H1 (cell line): ENCODE results near the gene COQ7. TPM values are rescaled to one million over a fixed set of nuclear protein-coding genes. Genes with fewer than 3 reads are reported as not detected.

Experiments used
- CTCF ChIA-PET: fragments of 300-600 bp; sonication (Branson Sonifier 250); formaldehyde crosslinking; loops from one replicate; lab custom pipeline; 2021; ENCODE audit not compliant: partially characterized antibody; lab: Charles Lee
- POLR2A ChIA-PET: fragments of 300-600 bp; sonication (Branson Sonifier 250); formaldehyde crosslinking; loops from one replicate; lab custom pipeline; 2021; ENCODE audit warnings: inconsistent platforms; ENCODE audit not compliant: partially characterized antibody; lab: Charles Lee
- DNase-seq, 2 experiments: peaks; one replicate each; pipeline versions ENCODE4 v3.0.0 to v3.0.0-alpha.2; 2010 to 2022; ENCODE audit warnings: low spot score in 2 of 2, low read depth in 1 of 2, mixed read lengths in 1 of 2
- FAIRE-seq: peaks from 2 replicates; lab custom pipeline; 2011; peaks lifted over from hg19 to GRCh38; lab: Jason Lieb, UNC
- H2AFZ ChIP-seq: 2 replicates; pipeline ENCODE4 v1.8.1; 2012; ENCODE audit warnings: low read length, inconsistent platforms
- H2AK5ac ChIP-seq: 2 replicates; pipeline ENCODE4 v1.6.1; 2013; ENCODE audit warnings: low read depth, low read length
- H2BK120ac ChIP-seq: replicated peaks from 2 replicates; pipeline ENCODE3; 2013; ENCODE audit warnings: low read depth, low read length, inconsistent platforms
- H2BK12ac ChIP-seq: 2 replicates; pipeline ENCODE4 v1.6.1; 2013; ENCODE audit warnings: low read depth, low read length
- H2BK15ac ChIP-seq: 2 replicates; pipeline ENCODE4 v1.6.1; 2013; ENCODE audit warnings: low read length
- H2BK20ac ChIP-seq: 2 replicates; pipeline ENCODE4 v1.6.1; 2013; ENCODE audit warnings: low read length
- H2BK5ac ChIP-seq: 2 replicates; pipeline ENCODE4 v1.6.1; 2013; ENCODE audit warnings: low read depth, low read length
- H3K14ac ChIP-seq: 2 replicates; pipeline ENCODE4 v1.6.1; 2013; ENCODE audit warnings: inconsistent platforms; ENCODE audit not compliant: insufficient read length
- H3K18ac ChIP-seq: 2 replicates; pipeline ENCODE4 v1.6.1; 2013; ENCODE audit warnings: low read length; ENCODE audit errors: extremely low read depth
- H3K23ac ChIP-seq: 2 replicates; pipeline ENCODE4 v1.6.1; 2013; ENCODE audit warnings: inconsistent platforms; ENCODE audit not compliant: insufficient read length
- H3K23me2 ChIP-seq: 2 replicates; pipeline ENCODE4 v1.6.1; 2013; ENCODE audit warnings: low read depth, low read length
- H3K27ac ChIP-seq: 2 replicates; pipeline ENCODE4 v1.6.1; 2011; ENCODE audit warnings: low read depth, low read length, inconsistent platforms
- H3K27me3 ChIP-seq, 4 experiments: replicated peaks in 1 of 4; 1 replicate in 1 of 4; 2 replicates in 3 of 4; pipeline versions ENCODE4 v1.6.1 to v1.8.1; 2011 to 2013; ENCODE audit warnings: low read length in 3 of 4, mild to moderate bottlenecking in 3 of 4, inconsistent platforms in 2 of 4, mixed read lengths in 2 of 4, moderate library complexity in 1 of 4; ENCODE audit not compliant: control insufficient read depth in 3 of 4, insufficient read depth in 3 of 4; ENCODE audit errors: extremely low read depth in 1 of 4
- H3K36me3 ChIP-seq, 4 experiments: 2 replicates each; pipeline versions ENCODE4 v1.6.1 to v1.8.1; 2011 to 2013; ENCODE audit warnings: mild to moderate bottlenecking in 4 of 4, low read length in 3 of 4, moderate library complexity in 2 of 4, control low read depth in 1 of 4, inconsistent platforms in 1 of 4; ENCODE audit not compliant: insufficient read depth in 4 of 4, control insufficient read depth in 2 of 4
- H3K4ac ChIP-seq: replicated peaks from 2 replicates; pipeline ENCODE3; 2013; ENCODE audit warnings: low read length, low read depth, mixed read lengths, inconsistent platforms; ENCODE audit not compliant: insufficient read length
- H3K4me1 ChIP-seq, 4 experiments: replicated peaks in 1 of 4; 1 replicate in 1 of 4; 2 replicates in 3 of 4; pipeline versions ENCODE4 v1.6.1 to v1.8.1; 2011 to 2013; ENCODE audit warnings: low read length in 3 of 4, inconsistent platforms in 2 of 4, mixed read lengths in 1 of 4; ENCODE audit not compliant: insufficient read depth in 4 of 4, control insufficient read depth in 3 of 4
- H3K4me2 ChIP-seq, 2 experiments: 2 replicates each; pipeline versions ENCODE4 v1.6.1 to v1.8.1; 2011 to 2013; ENCODE audit warnings: low read depth in 2 of 2, low read length in 2 of 2, control low read depth in 1 of 2, inconsistent platforms in 1 of 2, mild to moderate bottlenecking in 1 of 2; ENCODE audit not compliant: insufficient read depth in 1 of 2
- H3K4me3 ChIP-seq, 4 experiments: fragments of 200-600, 300-600 bp in 1 of 4; sonication (generic), shearing (Covaris generic), sonication (Bioruptor Twin) in 1 of 4; 2 replicates each; pipeline versions ENCODE4 v1.5.1 to v1.8.1; 2011 to 2016; ENCODE audit warnings: low read length in 4 of 4, low read depth in 3 of 4, control low read depth in 2 of 4, inconsistent platforms in 2 of 4, mild to moderate bottlenecking in 2 of 4, mixed read lengths in 1 of 4, moderate library complexity in 1 of 4; ENCODE audit not compliant: insufficient read depth in 2 of 4; ENCODE audit errors: extremely low read depth in 1 of 4
- H3K56ac ChIP-seq: replicated peaks from 2 replicates; pipeline ENCODE3; 2013; ENCODE audit warnings: low read depth, mild to moderate bottlenecking, mixed read lengths, low read length, inconsistent platforms; ENCODE audit not compliant: insufficient read length
- H3K79me1 ChIP-seq: 2 replicates; pipeline ENCODE4 v1.6.1; 2013; ENCODE audit warnings: low read depth, low read length, control low read depth
- H3K79me2 ChIP-seq, 2 experiments: 2 replicates each; pipeline versions ENCODE4 v1.6.1 to v1.8.1; 2012 to 2013; ENCODE audit warnings: low read length in 2 of 2, mild to moderate bottlenecking in 2 of 2, inconsistent platforms in 1 of 2; ENCODE audit not compliant: insufficient read depth in 2 of 2, control insufficient read depth in 1 of 2
- H3K9ac ChIP-seq, 4 experiments: replicated peaks in 1 of 4; 1 replicate in 1 of 4; 2 replicates in 3 of 4; pipeline versions ENCODE4 v1.6.1 to v1.8.1; 2011 to 2013; ENCODE audit warnings: low read depth in 3 of 4, low read length in 3 of 4, control low read depth in 2 of 4, mild to moderate bottlenecking in 2 of 4, moderate library complexity in 2 of 4, inconsistent platforms in 1 of 4; ENCODE audit errors: extremely low read depth in 1 of 4
- H3K9me3 ChIP-seq, 2 experiments: 2 replicates each; pipeline versions ENCODE4 v1.6.1 to v1.8.1; 2012 to 2013; ENCODE audit warnings: mild to moderate bottlenecking in 2 of 2, moderate library complexity in 2 of 2, control low read depth in 1 of 2, inconsistent platforms in 1 of 2, low read depth in 1 of 2, low read length in 1 of 2, mixed read lengths in 1 of 2; ENCODE audit not compliant: insufficient read depth in 2 of 2
- H4K20me1 ChIP-seq, 2 experiments: replicated peaks in 1 of 2; 2 replicates each; pipeline versions ENCODE3 to v1.8.1; 2011 to 2013; ENCODE audit warnings: inconsistent platforms in 2 of 2, low read length in 2 of 2, mild to moderate bottlenecking in 1 of 2; ENCODE audit not compliant: insufficient read depth in 2 of 2, control insufficient read depth in 1 of 2
- H4K5ac ChIP-seq: 2 replicates; pipeline ENCODE4 v1.6.1; 2013; ENCODE audit warnings: low read length, low read depth, mixed read lengths, inconsistent platforms; ENCODE audit not compliant: insufficient read length
- H4K8ac ChIP-seq: 2 replicates; pipeline ENCODE4 v1.8.0; 2013; ENCODE audit warnings: mild to moderate bottlenecking, moderate library complexity, low read length, inconsistent platforms; ENCODE audit not compliant: insufficient read depth; ENCODE audit errors: extremely low read depth
- H4K91ac ChIP-seq: replicated peaks from 2 replicates; pipeline ENCODE3; 2013; ENCODE audit warnings: low read length, mixed read lengths, inconsistent platforms; ENCODE audit not compliant: insufficient read length
- KDM4A ChIP-seq: IDR thresholded peaks from one replicate; pipeline ENCODE4 v1.7.1; 2012; ENCODE audit warnings: low read depth, mild to moderate bottlenecking, moderate library complexity, low read length, inconsistent platforms; ENCODE audit not compliant: severe bottlenecking
- KDM5A ChIP-seq: fragments of 200-600 bp; IDR thresholded peaks from 2 replicates; pipeline ENCODE4 v1.7.1; 2012; ENCODE audit warnings: mild to moderate bottlenecking, low read length, inconsistent platforms, mixed read lengths
- MAX ChIP-seq: IDR thresholded peaks from 2 replicates; pipeline ENCODE4 v1.6.1; 2012; ENCODE audit warnings: inconsistent platforms
- RAD21 ChIP-seq, 2 experiments: IDR thresholded peaks in 1 of 2; conservative IDR thresholded peaks in 1 of 2; 2 replicates each; pipeline ENCODE4 v1.6.1; 2011; ENCODE audit warnings: low read depth in 2 of 2, low read length in 2 of 2, improper control_type of control experiment in 1 of 2, inconsistent platforms in 1 of 2, mild to moderate bottlenecking in 1 of 2, moderate library complexity in 1 of 2
- WGBS, 2 experiments: shearing (Covaris generic) in 1 of 2; methylation state at CpG; one replicate each; pipeline versions ENCODE4 v1.1.6 to v1.1.7; 2013 to 2015; ENCODE audit warnings: low lambda C conversion rate in 2 of 2, mixed read lengths in 2 of 2, inconsistent platforms in 1 of 2, low coverage in 1 of 2, missing lambda C conversion rate in 1 of 2; ENCODE audit not compliant: insufficient replicate concordance in 2 of 2, insufficient coverage in 1 of 2, insufficient read length in 1 of 2; ENCODE audit errors: extremely low coverage in 1 of 2, missing lambda C conversion rate in 1 of 2; 5-methylcytosine and 5-hydroxymethylcytosine counted together
- polyA plus RNA-seq, 7 experiments: library from polyadenylated mRNA; depleted of rRNA in 3 of 7; stranded (reverse) in 5 of 7; unstranded in 2 of 7; fragments of >200 nt in 5 of 7; fragments of 200-250 nt in 2 of 7; gene quantifications; 1 replicate in 5 of 7; 2 replicates in 1 of 7; 4 replicates in 1 of 7; pipeline versions ENCODE4 v1.2.1 to v1.2.3, GENCODE V29; 2011 to 2013; ENCODE audit warnings: missing spikeins in 2 of 7, mixed read lengths in 2 of 7
- total RNA-seq: library from RNA; stranded (reverse); fragmentation: NEBNext Ultra II Directional; extraction: Animal tissue kit (Norgen Biotek cat#: 25700); gene quantifications from 2 replicates; pipeline ENCODE4 v1.2.1, GENCODE V29; 2021

The COQ7 gene
- total and polyA plus RNA-seq, 2 of the 8 experiments (the other 6 are each of a cell fraction or from before 2014, with no cell fraction given): 7.1 to 15.2 TPM

GRCh38 chr16:19083670-19084069 lies 16.3 kb downstream of the COQ7 start:
- ChIA-PET POLR2A (interaction anchor here (0.6 to 1.4 kb wide), 3 partner anchors 15 to 294 kb away, joined by 3 read pairs; no protein-coding TSS in a partner anchor), CTCF (interaction anchor here (1.7 to 4.2 kb wide), 4 partner anchors 40 to 420 kb away, joined by 5 to 42 read pairs (median 11); no protein-coding TSS in a partner anchor)
- no peak overlapping the region for H4K91ac ChIP-seq
- TF ChIP-seq KDM5A: no peak
- no peak for TF ChIP-seq MAX
- no peak for TF ChIP-seq RAD21 (IDR thresholded peaks at IDR 0.05 in 1 of 2, conservative IDR thresholded peaks at IDR 0.05 in 1 of 2; ENCODE audit: low read depth in 2 of 2, low read length in 2 of 2)
- TF ChIP-seq KDM4A: no peak

More at GRCh38 chr16:19083670-19084069, 16.3 kb downstream of the COQ7 start:
- H3K4me3 ChIP-seq: no peak overlapping the region
- no peaks in the 10 kb centered on the region for H3K79me1 ChIP-seq
- H4K20me1 ChIP-seq: no peaks in the 10 kb centered on the region
- no peaks in the 10 kb centered on the region; the same call in 1 of the 2 replicates for H3K23me2 ChIP-seq
- no peak overlapping the region for H4K5ac ChIP-seq
- H2BK20ac ChIP-seq: no peak overlapping the region
- no peak overlapping the region for H3K27ac ChIP-seq
- no peak overlapping the region for H3K9ac ChIP-seq
- no peak overlapping the region for H2BK120ac ChIP-seq
- H3K18ac ChIP-seq: no peak overlapping the region
- no peak overlapping the region for H2AFZ ChIP-seq
- no peak overlapping the region for H2BK12ac ChIP-seq
- no peaks in the 10 kb centered on the region; a peak in 1 of 4 replicates for H3K9me3 ChIP-seq
- peaks cover 0 to 16% (median 9%) of the 10 kb centered on the region in 4 experiments; a peak in 5 of 8 replicates for H3K36me3 ChIP-seq
- H3K4me2 ChIP-seq: no peak overlapping the region
- peaks cover 0 to 10% (median 7%) of the 10 kb centered on the region in 4 experiments; a peak in 5 of 7 replicates for H3K27me3 ChIP-seq
- no peak overlapping the region for H3K4ac ChIP-seq
- H2BK5ac ChIP-seq: no peak overlapping the region
- H3K23ac ChIP-seq: no peak overlapping the region
- H3K79me2 ChIP-seq: no peaks in the 10 kb centered on the region
- FAIRE-seq (no peak), DNase-seq (no peak)
- WGBS, 2 experiments: 90% methylated on average over 1 of the region's 1 CpG; no CpG with 5 or more reads in 1 of the 2 experiments
- no peaks in the 10 kb centered on the region; a peak in 1 of 7 replicates for H3K4me1 ChIP-seq
- no peak overlapping the region for H2BK15ac ChIP-seq
- H2AK5ac ChIP-seq: no peak overlapping the region
- no peak overlapping the region for H4K8ac ChIP-seq
- no peak overlapping the region for H3K56ac ChIP-seq
- H3K14ac ChIP-seq: no peak overlapping the region
